HUES6 (cell line): ENCODE measurements around the gene PTPRD.
"Not testable (repeated sequence)": the region's sequence is repeated elsewhere in the genome, so short reads cannot be mapped to it uniquely, and the experiment has no call there.

Experiments used
- H3K27ac ChIP-seq: 2 replicates; pipeline ENCODE4 v1.7.0; 2013; ENCODE audit warnings: low read depth, mild to moderate bottlenecking, low read length, inconsistent platforms
- H3K27me3 ChIP-seq: 2 replicates; pipeline ENCODE4 v1.6.1; 2013; ENCODE audit warnings: low read length; ENCODE audit not compliant: control insufficient read depth, insufficient read depth
- H3K36me3 ChIP-seq: 2 replicates; pipeline ENCODE4 v1.6.1; 2013; ENCODE audit warnings: low read length; ENCODE audit not compliant: control insufficient read depth, insufficient read depth
- H3K4me1 ChIP-seq: 2 replicates; pipeline ENCODE4 v1.6.1; 2013; ENCODE audit warnings: low read length; ENCODE audit not compliant: control insufficient read depth, insufficient read depth
- H3K4me3 ChIP-seq: 2 replicates; pipeline ENCODE4 v1.5.1; 2013; ENCODE audit warnings: low read depth, low read length
- H3K9ac ChIP-seq: one replicate; pipeline ENCODE4 v1.6.1; 2013; ENCODE audit warnings: mild to moderate bottlenecking, low read length
- H3K9me3 ChIP-seq: 2 replicates; pipeline ENCODE4 v1.6.1; 2013; ENCODE audit warnings: low read depth, low read length; ENCODE audit not compliant: control insufficient read depth, insufficient read depth

The PTPRD gene

GRCh38 chr9:9124616-9125015 is 1488.2 kb downstream of the PTPRD start:
- Histone ChIP-seq H3K36me3 (no peaks in the 10 kb centered on the region), H3K27me3 (no peaks in the 10 kb centered on the region), H3K4me1 (no peaks in the 10 kb centered on the region), H3K9ac (no peak overlapping the region), H3K27ac (no peak overlapping the region), H3K4me3 (no peak overlapping the region), H3K9me3 (no peaks in the 10 kb centered on the region)

GRCh38 chr9:9122230-9122875 is 1490.4 kb downstream of the PTPRD start:
- H3K27me3 ChIP-seq: no peaks in the 10 kb centered on the region
- H3K9ac ChIP-seq: no peak overlapping the region

DNA sequence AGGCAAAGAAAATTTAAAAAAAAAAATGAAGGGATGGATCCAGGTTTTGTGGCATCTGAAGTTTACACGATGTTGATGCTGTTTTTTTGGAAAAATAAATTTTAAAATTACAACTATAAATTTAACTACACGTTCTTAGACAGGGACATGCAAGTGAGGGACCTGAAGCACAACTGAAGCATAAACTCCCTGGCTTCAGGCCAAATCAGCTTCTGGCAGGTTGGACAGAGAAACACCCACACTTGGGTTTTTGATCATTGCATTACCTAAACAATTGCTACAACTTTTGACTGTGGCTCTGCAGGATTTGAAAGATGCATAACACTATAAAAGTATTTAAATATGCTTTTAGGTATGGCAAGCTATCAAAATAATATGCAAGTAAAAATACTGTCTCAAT is 1494.9 kb downstream of the PTPRD start:
- H3K4me1 ChIP-seq: no peaks in the 10 kb centered on the region
- no peak overlapping the region for H3K9ac ChIP-seq
- no peaks in the 10 kb centered on the region for H3K36me3 ChIP-seq

More at GRCh38 chr9:9122230-9122875, 1490.4 kb downstream of the PTPRD start:
- Histone ChIP-seq H3K4me1 (no peaks in the 10 kb centered on the region), H3K27ac (no peak overlapping the region), H3K9me3 (no peaks in the 10 kb centered on the region), H3K4me3 (no peak overlapping the region), H3K36me3 (no peaks in the 10 kb centered on the region)

DNA sequence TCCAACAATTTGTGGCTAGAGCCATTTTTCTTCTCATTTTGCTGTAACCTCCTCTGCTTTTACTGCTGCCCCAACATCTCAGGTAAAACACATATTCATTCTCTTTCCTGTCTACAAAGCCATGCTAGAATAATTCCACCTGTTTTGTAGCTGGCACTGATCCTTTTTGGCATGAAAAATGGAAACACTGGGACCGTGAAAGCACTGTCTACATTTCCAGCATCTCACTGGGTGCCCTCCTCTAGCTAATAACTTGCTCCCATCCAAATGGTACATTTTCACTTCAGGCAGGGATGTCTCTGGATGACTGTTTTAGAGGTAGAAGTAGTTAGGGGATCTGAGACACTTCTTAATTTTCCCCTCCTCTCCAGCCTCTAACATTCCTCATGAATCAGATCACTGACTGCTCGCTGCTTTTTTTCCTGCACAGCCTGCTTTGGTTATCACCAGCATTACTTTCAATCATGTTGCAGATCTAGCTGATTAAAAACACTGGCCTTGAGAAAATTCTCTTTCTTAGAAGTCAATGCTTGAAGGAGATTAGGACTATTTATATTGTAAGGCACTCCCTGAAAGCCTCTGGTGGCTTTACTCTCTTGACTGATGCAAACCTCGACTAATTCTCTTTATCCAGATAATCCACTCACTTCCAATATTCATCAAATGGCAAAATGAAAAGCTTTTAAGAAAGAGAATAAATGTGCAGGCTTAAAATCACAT is 1500.6 kb downstream of the PTPRD start:
- Histone ChIP-seq H3K36me3 (no peaks in the 10 kb centered on the region), H3K4me3 (no peak overlapping the region), H3K9ac (no peak overlapping the region), H3K27ac (no peak overlapping the region), H3K4me1 (peaks cover 12% of the 10 kb centered on the region), H3K9me3 (no peaks in the 10 kb centered on the region), H3K27me3 (no peaks in the 10 kb centered on the region)

More for the DNA sequence above, 1494.9 kb downstream of the PTPRD start:
- H3K9me3 ChIP-seq: no peaks in the 10 kb centered on the region
- no peak overlapping the region for H3K27ac ChIP-seq
- H3K27me3 ChIP-seq: no peaks in the 10 kb centered on the region
- no peak overlapping the region for H3K4me3 ChIP-seq

- Histone ChIP-seq H3K9me3 (no peaks in the 10 kb centered on the region), H3K27ac (no peak overlapping the region), H3K9ac (no peak overlapping the region), H3K36me3 (no peaks in the 10 kb centered on the region), H3K4me1 (peaks cover 12% of the 10 kb centered on the region), H3K4me3 (no peak overlapping the region), H3K27me3 (no peaks in the 10 kb centered on the region)
Observed at GRCh38 chr9:9108641-9109040, 1504.2 kb downstream of the PTPRD start.

- Histone ChIP-seq H3K4me3 (no peak overlapping the region), H3K4me1 (no peaks in the 10 kb centered on the region), H3K9ac (peak overlapping the region; percentile 17), H3K9me3 (no peaks in the 10 kb centered on the region), H3K27ac (peak overlapping the region; percentile 62; the same call in 1 of the 2 replicates), H3K27me3 (no peaks in the 10 kb centered on the region), H3K36me3 (no peaks in the 10 kb centered on the region)
Observed at GRCh38 chr9:9102295-9102694, 1510.5 kb downstream of the PTPRD start.

- Histone ChIP-seq H3K4me1 (peaks cover 4% of the 10 kb centered on the region; the same call in 1 of the 2 replicates), H3K4me3 (no peak overlapping the region), H3K27me3 (no peaks in the 10 kb centered on the region), H3K27ac (no peak overlapping the region), H3K36me3 (no peaks in the 10 kb centered on the region), H3K9ac (no peak overlapping the region), H3K9me3 (no peaks in the 10 kb centered on the region)
Observed at GRCh38 chr9:9100070-9100469, 1512.7 kb downstream of the PTPRD start.

DNA sequence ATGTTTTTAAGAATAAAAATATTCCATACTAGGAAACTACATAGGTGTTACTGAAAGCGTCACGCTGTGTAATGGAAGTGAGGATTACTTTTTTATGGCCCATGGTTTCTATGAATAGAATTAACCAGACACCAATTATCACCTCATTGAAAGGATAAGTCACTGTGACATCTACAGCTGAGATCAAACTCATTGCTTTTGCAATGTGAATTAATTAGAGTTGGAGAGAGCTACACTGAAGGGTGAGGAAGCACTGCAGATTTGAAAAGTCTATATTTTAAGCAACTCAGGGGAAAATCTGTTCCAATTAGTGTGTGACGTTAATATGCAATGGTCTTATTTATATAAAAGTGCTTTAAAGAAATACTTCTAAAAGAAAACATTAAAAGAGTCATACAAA is 1513.2 kb downstream of the PTPRD start:
- Histone ChIP-seq H3K27me3 (no peaks in the 10 kb centered on the region), H3K4me3 (no peak overlapping the region), H3K36me3 (no peaks in the 10 kb centered on the region), H3K27ac (no peak overlapping the region), H3K9ac (no peak overlapping the region), H3K9me3 (no peaks in the 10 kb centered on the region), H3K4me1 (peaks cover 4% of the 10 kb centered on the region; the same call in 1 of the 2 replicates)

DNA sequence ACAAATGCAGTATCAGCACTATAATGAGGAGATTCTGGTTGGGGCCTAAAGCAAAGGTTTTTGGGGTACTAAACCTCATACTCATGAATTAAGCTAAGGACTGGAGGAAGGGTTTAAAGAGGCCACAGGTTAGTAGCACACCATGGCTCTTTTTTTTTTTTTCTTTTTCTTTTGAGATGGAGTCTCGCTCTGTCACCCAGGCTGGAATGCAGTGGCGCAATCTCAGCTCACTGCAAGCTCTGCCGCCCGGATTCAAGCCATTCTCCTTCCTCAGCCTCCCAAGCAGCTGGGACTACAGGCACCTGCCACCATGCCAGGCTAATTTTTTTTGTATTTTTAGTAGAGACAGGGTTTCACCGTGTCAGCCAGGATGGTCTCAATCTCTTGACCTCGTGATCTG is 1515.5 kb downstream of the PTPRD start:
- not testable (repeated sequence) for H3K4me1 ChIP-seq

DNA sequence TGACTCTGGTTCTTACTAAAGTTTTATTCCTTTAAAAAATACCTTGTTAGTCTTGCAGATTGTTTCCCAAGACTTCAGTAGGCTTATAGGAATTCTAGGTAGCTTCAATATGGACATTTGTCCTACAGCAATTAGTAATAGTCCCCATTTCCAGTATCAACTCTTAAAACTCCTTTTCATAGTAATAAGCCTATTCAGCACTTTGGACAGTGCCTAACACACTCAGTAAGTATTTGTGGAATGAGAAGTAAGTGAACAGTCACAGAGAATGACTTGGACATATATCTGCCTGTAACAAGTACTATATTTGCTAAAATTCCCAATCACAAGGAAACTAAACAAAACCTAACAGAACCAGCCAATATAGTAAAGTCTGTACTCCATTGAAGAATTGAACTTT is 1521.4 kb downstream of the PTPRD start:
- no peaks in the 10 kb centered on the region for H3K9me3 ChIP-seq
- H3K9ac ChIP-seq: no peak overlapping the region
- H3K4me3 ChIP-seq: no peak overlapping the region
- no peaks in the 10 kb centered on the region for H3K4me1 ChIP-seq
- no peak overlapping the region for H3K27ac ChIP-seq
- H3K36me3 ChIP-seq: no peaks in the 10 kb centered on the region
- H3K27me3 ChIP-seq: no peaks in the 10 kb centered on the region

More for the DNA sequence above, 1515.5 kb downstream of the PTPRD start:
- H3K27ac ChIP-seq, H3K27me3 ChIP-seq, H3K9ac ChIP-seq, H3K4me3 ChIP-seq, H3K9me3 ChIP-seq, H3K36me3 ChIP-seq: not testable (repeated sequence)

GRCh38 chr9:9079473-9079872 is 1533.3 kb downstream of the PTPRD start:
- H3K9me3 ChIP-seq: no peaks in the 10 kb centered on the region
- H3K27me3 ChIP-seq: no peaks in the 10 kb centered on the region
- no peak overlapping the region for H3K4me3 ChIP-seq
- no peaks in the 10 kb centered on the region for H3K4me1 ChIP-seq
- no peak overlapping the region for H3K27ac ChIP-seq
- H3K9ac ChIP-seq: no peak overlapping the region
- H3K36me3 ChIP-seq: no peaks in the 10 kb centered on the region
